Naive thymus-derived CD4-positive, alpha-beta T cell (primary cell): ENCODE measurements around the gene CADPS. TPM values are rescaled to one million over a fixed set of nuclear protein-coding genes. Genes with fewer than 3 reads are reported as not detected.
"Not testable (repeated sequence)": the region's sequence is repeated elsewhere in the genome, so short reads cannot be mapped to it uniquely, and the experiment has no call there.

Experiments
- ATAC-seq: fragments of 150-1000 bp; cut with Tn5 transposase; 2 replicates; pipeline ENCODE4 v1.10.0; 2021; ENCODE audit warnings: mild to moderate bottlenecking, moderate library complexity
- CTCF ChIA-PET: fragments of 350-600 bp; sonication (Branson Sonifier 250); formaldehyde crosslinking; loops from one replicate; lab custom pipeline; 2021; ENCODE audit warnings: antibody characterized with exemption; lab: Charles Lee
- POLR2A ChIA-PET: fragments of 350-600 bp; sonication (Branson Sonifier 250); formaldehyde crosslinking; loops from one replicate; lab custom pipeline; 2021; ENCODE audit warnings: antibody characterized with exemption, inconsistent platforms; lab: Charles Lee
- DNase-seq, 9 donors: peaks; one replicate each; pipeline versions ENCODE4 v3.0.0 to v3.0.0-alpha.2; 2020 to 2022; ENCODE audit warnings: mixed read lengths in 1 of 9
- H3K27ac ChIP-seq: one replicate; pipeline ENCODE4 v1.7.0; 2013; ENCODE audit warnings: mild to moderate bottlenecking, low read depth, low read length, moderate library complexity
- H3K27me3 ChIP-seq, 2 donors: one replicate each; pipeline ENCODE4 v1.7.0; 2013; ENCODE audit warnings: low read length in 2 of 2, mild to moderate bottlenecking in 2 of 2, moderate library complexity in 2 of 2; ENCODE audit not compliant: control insufficient read depth in 2 of 2, insufficient read depth in 2 of 2
- H3K36me3 ChIP-seq, 3 experiments: 1 replicate in 2 of 3; 2 replicates in 1 of 3; pipeline ENCODE4 v1.7.0; 2013; ENCODE audit warnings: low read length in 3 of 3, mild to moderate bottlenecking in 3 of 3, moderate library complexity in 1 of 3; ENCODE audit not compliant: insufficient read depth in 3 of 3, control insufficient read depth in 2 of 3
- H3K4me1 ChIP-seq, 2 donors: one replicate each; pipeline ENCODE4 v1.7.0; 2013; ENCODE audit warnings: low read length in 2 of 2, mild to moderate bottlenecking in 2 of 2, moderate library complexity in 1 of 2; ENCODE audit not compliant: control insufficient read depth in 2 of 2, insufficient read depth in 2 of 2
- H3K4me3 ChIP-seq: 2 replicates; pipeline ENCODE4 v1.7.0; 2013; ENCODE audit warnings: mild to moderate bottlenecking, low read length
- H3K9me3 ChIP-seq, 3 experiments: 1 replicate in 2 of 3; 2 replicates in 1 of 3; pipeline ENCODE4 v1.7.0; 2013; ENCODE audit warnings: low read length in 3 of 3; ENCODE audit not compliant: control insufficient read depth in 2 of 3
- H3K27ac Mint-ChIP-seq, 9 donors: one replicate each; pipeline ENCODE4 v1.8.0; 2020 to 2022; ENCODE audit warnings: mixed read lengths in 9 of 9, mild to moderate bottlenecking in 8 of 9, moderate library complexity in 5 of 9, inconsistent platforms in 2 of 9
- H3K27me3 Mint-ChIP-seq, 5 donors: one replicate each; pipeline ENCODE4 v1.8.0; 2021 to 2022; ENCODE audit warnings: mixed read lengths in 5 of 5, mild to moderate bottlenecking in 1 of 5
- H3K36me3 Mint-ChIP-seq, 5 donors: one replicate each; pipeline ENCODE4 v1.8.0; 2020 to 2022; ENCODE audit warnings: mixed read lengths in 5 of 5, mild to moderate bottlenecking in 3 of 5, inconsistent platforms in 1 of 5
- H3K4me1 Mint-ChIP-seq, 7 donors: one replicate each; pipeline ENCODE4 v1.8.0; 2020 to 2022; ENCODE audit warnings: mixed read lengths in 7 of 7, mild to moderate bottlenecking in 3 of 7, inconsistent platforms in 1 of 7
- H3K4me3 Mint-ChIP-seq, 10 donors: one replicate each; pipeline ENCODE4 v1.8.0; 2020 to 2022; ENCODE audit warnings: mild to moderate bottlenecking in 10 of 10, mixed read lengths in 10 of 10, moderate library complexity in 6 of 10, inconsistent platforms in 2 of 10
- H3K9me3 Mint-ChIP-seq, 11 donors: one replicate each; pipeline ENCODE4 v1.8.0; 2020 to 2022; ENCODE audit warnings: mixed read lengths in 11 of 11, mild to moderate bottlenecking in 4 of 11, inconsistent platforms in 1 of 11, moderate library complexity in 1 of 11
- intact Hi-C, 2 donors: fragments of 100-400 bp; cut with micrococcal nuclease; formaldehyde crosslinking; loops; one replicate each; pipeline ENCODE4 v1.15.1; 2023
- polyA plus RNA-seq, 2 donors: library from polyadenylated mRNA; unstranded; fragments of 300-500 nt; fragmentation: Illumina TruSeq; gene quantifications; one replicate each; pipeline ENCODE4 v1.2.3, GENCODE V29; 2021
- total RNA-seq, 6 experiments: library from RNA in 5 of 6; stranded (reverse) in 5 of 6; gene quantifications; 1 replicate in 5 of 6; 2 replicates in 1 of 6; pipeline ENCODE4 v1.2.3 and lab custom pipeline; 2021 to 2026

The CADPS gene
- total and polyA plus RNA-seq, 7 experiments from 2014 or later, result not detected

GRCh38 chr3:62585861-62586260 is 289.4 kb downstream of the CADPS start:
- intact Hi-C loops, result no loop called here
- Histone ChIP-seq H3K36me3 (no peaks in the 10 kb centered on the region), H3K4me1 (no peaks in the 10 kb centered on the region), H3K27ac (no peak overlapping the region), H3K27me3 (no peaks in the 10 kb centered on the region), H3K9me3 (no peaks in the 10 kb centered on the region), H3K4me3 (no peak overlapping the region)
- POLR2A ChIA-PET, result no interaction called here
- Mint-ChIP-seq H3K4me1 (no peaks in the 10 kb centered on the region), H3K27ac (no peak overlapping the region), H3K9me3 (peaks cover 0 to 9% (median 2%) of the 10 kb centered on the region in 11 donors), H3K27me3 (peaks cover 0 to 8% (median 3%) of the 10 kb centered on the region in 5 donors), H3K4me3 (no peak overlapping the region), H3K36me3 (no peaks in the 10 kb centered on the region)
- CTCF ChIA-PET, result no interaction called here
- DNase-seq (no peak), ATAC-seq (no peak)

- Histone ChIP-seq H3K4me3 (no peak overlapping the region), H3K4me1 (no peaks in the 10 kb centered on the region), H3K36me3 (no peaks in the 10 kb centered on the region), H3K27ac (no peak overlapping the region), H3K27me3 (no peaks in the 10 kb centered on the region), H3K9me3 (no peaks in the 10 kb centered on the region)
- H3K4me3 Mint-ChIP-seq, result no peak overlapping the region
- ATAC-seq, result no peak
- CTCF ChIA-PET, result no interaction called here
- H3K4me1 Mint-ChIP-seq, result no peaks in the 10 kb centered on the region
- POLR2A ChIA-PET, result no interaction called here
- no peak overlapping the region for H3K27ac Mint-ChIP-seq
- DNase-seq, result no peak
- intact Hi-C loops, result no loop called here
- H3K27me3 Mint-ChIP-seq, result peaks cover 0 to 8% (median 0%) of the 10 kb centered on the region in 5 donors
- peaks cover 0 to 16% (median 4%) of the 10 kb centered on the region in 11 donors for H3K9me3 Mint-ChIP-seq
- no peaks in the 10 kb centered on the region for H3K36me3 Mint-ChIP-seq
These were observed 290.6 kb downstream of the CADPS start for GRCh38 chr3:62584636-62585035.

- Mint-ChIP-seq H3K36me3 (no peaks in the 10 kb centered on the region), H3K4me1 (peaks cover 0 to 2% (median 0%) of the 10 kb centered on the region in 7 donors), H3K4me3 (no peak overlapping the region), H3K27me3 (no peaks in the 10 kb centered on the region), H3K27ac (no peak overlapping the region), H3K9me3 (peaks cover 5 to 31% (median 13%) of the 10 kb centered on the region in 11 donors)
- no peaks in the 10 kb centered on the region for H3K36me3 ChIP-seq
- DNase-seq (no peak), ATAC-seq (no peak)
- no peaks in the 10 kb centered on the region for H3K27me3 ChIP-seq
- no peaks in the 10 kb centered on the region for H3K4me1 ChIP-seq
- ChIA-PET POLR2A (no interaction called here), CTCF (no interaction called here)
- H3K4me3 ChIP-seq, result no peak overlapping the region
- intact Hi-C loops, result no loop called here
- no peak overlapping the region for H3K27ac ChIP-seq
- H3K9me3 ChIP-seq, result no peaks in the 10 kb centered on the region
These were observed 292.6 kb downstream of the CADPS start for GRCh38 chr3:62582495-62583172.

GRCh38 chr3:62580485-62580884 is 294.7 kb downstream of the CADPS start:
- H3K4me1 ChIP-seq, ATAC-seq, H3K4me3 ChIP-seq, H3K27me3 Mint-ChIP-seq, H3K27ac Mint-ChIP-seq, H3K4me1 Mint-ChIP-seq, CTCF ChIA-PET, H3K27ac ChIP-seq, H3K27me3 ChIP-seq, DNase-seq, H3K4me3 Mint-ChIP-seq, H3K9me3 ChIP-seq, H3K36me3 ChIP-seq, H3K36me3 Mint-ChIP-seq, intact Hi-C loops, POLR2A ChIA-PET: not testable (repeated sequence)
- peaks cover 5 to 39% (median 14%) of the 10 kb centered on the region in 11 donors for H3K9me3 Mint-ChIP-seq

- POLR2A ChIA-PET, result no interaction called here
- no peak overlapping the region for H3K4me3 Mint-ChIP-seq
- Histone ChIP-seq H3K27ac (no peak overlapping the region), H3K36me3 (no peaks in the 10 kb centered on the region), H3K4me1 (no peaks in the 10 kb centered on the region), H3K4me3 (no peak overlapping the region), H3K9me3 (no peaks in the 10 kb centered on the region), H3K27me3 (no peaks in the 10 kb centered on the region)
- H3K27me3 Mint-ChIP-seq, result peaks cover 0 to 20% (median 16%) of the 10 kb centered on the region in 5 donors
- no peak overlapping the region for H3K27ac Mint-ChIP-seq
- ATAC-seq (no peak), DNase-seq (no peak)
- H3K4me1 Mint-ChIP-seq, result peaks cover 0 to 5% (median 0%) of the 10 kb centered on the region in 7 donors
- no peaks in the 10 kb centered on the region for H3K36me3 Mint-ChIP-seq
- intact Hi-C loops, result no loop called here
- H3K9me3 Mint-ChIP-seq, result peaks cover 5 to 29% (median 16%) of the 10 kb centered on the region in 11 donors
- CTCF ChIA-PET, result no interaction called here
These were observed 298.1 kb downstream of the CADPS start for GRCh38 chr3:62577153-62577552.

- Mint-ChIP-seq H3K27me3 (peaks cover 0 to 26% (median 19%) of the 10 kb centered on the region in 5 donors), H3K4me3 (no peak overlapping the region), H3K27ac (no peak overlapping the region), H3K4me1 (peaks cover 0 to 5% (median 0%) of the 10 kb centered on the region in 7 donors), H3K9me3 (peaks cover 2 to 20% (median 13%) of the 10 kb centered on the region in 11 donors), H3K36me3 (no peaks in the 10 kb centered on the region)
- no peak overlapping the region for H3K4me3 ChIP-seq
- ChIA-PET POLR2A (no interaction called here), CTCF (no interaction called here)
- no peak overlapping the region for H3K27ac ChIP-seq
- intact Hi-C loops, result no loop called here
- DNase-seq (no peak), ATAC-seq (no peak)
- H3K4me1 ChIP-seq, result no peaks in the 10 kb centered on the region
- no peaks in the 10 kb centered on the region for H3K9me3 ChIP-seq
- H3K27me3 ChIP-seq, result no peaks in the 10 kb centered on the region
- H3K36me3 ChIP-seq, result no peaks in the 10 kb centered on the region
These were observed 300.8 kb downstream of the CADPS start for GRCh38 chr3:62574266-62574898.

GRCh38 chr3:62571916-62572315 is 303.3 kb downstream of the CADPS start:
- H3K36me3 Mint-ChIP-seq, result no peaks in the 10 kb centered on the region
- no peak for ATAC-seq
- no peak overlapping the region for H3K4me3 Mint-ChIP-seq
- H3K27me3 Mint-ChIP-seq, result peaks cover 0 to 30% (median 19%) of the 10 kb centered on the region in 5 donors
- Histone ChIP-seq H3K36me3 (no peaks in the 10 kb centered on the region), H3K9me3 (no peaks in the 10 kb centered on the region), H3K27me3 (no peaks in the 10 kb centered on the region), H3K4me3 (no peak overlapping the region), H3K27ac (no peak overlapping the region), H3K4me1 (no peaks in the 10 kb centered on the region)
- ChIA-PET CTCF (no interaction called here), POLR2A (no interaction called here)
- intact Hi-C loops, result no loop called here
- no peaks in the 10 kb centered on the region for H3K4me1 Mint-ChIP-seq
- no peak overlapping the region for H3K27ac Mint-ChIP-seq
- DNase-seq, result no peak
- H3K9me3 Mint-ChIP-seq, result peaks cover 0 to 8% (median 0%) of the 10 kb centered on the region in 11 donors
